ES-I3 (cell line): ENCODE measurements around the gene KCNAB3.

ENCODE experiments used
- H3K36me3 ChIP-seq: 2 replicates; pipeline ENCODE4 v1.6.1; 2013; ENCODE audit warnings: mild to moderate bottlenecking, low read length, control low read depth, moderate library complexity; ENCODE audit not compliant: insufficient read depth
- H3K4me1 ChIP-seq: 2 replicates; pipeline ENCODE4 v1.6.1; 2013; ENCODE audit warnings: mild to moderate bottlenecking, control low read depth, low read length; ENCODE audit not compliant: insufficient read depth
- H3K9ac ChIP-seq: 2 replicates; pipeline ENCODE4 v1.6.1; 2013; ENCODE audit warnings: low read depth, mild to moderate bottlenecking, low read length, moderate library complexity
- H3K9me3 ChIP-seq: 2 replicates; pipeline ENCODE4 v1.6.1; 2013; ENCODE audit warnings: mild to moderate bottlenecking, low read length, moderate library complexity; ENCODE audit not compliant: control insufficient read depth, insufficient read depth

Gene KCNAB3

GRCh38 chr17:7927596-7927995, 2.1 kb downstream of the KCNAB3 start:
- no peaks in the 10 kb centered on the region for H3K9me3 ChIP-seq
- H3K9ac ChIP-seq, result no peak overlapping the region
- H3K36me3 ChIP-seq, result no peaks in the 10 kb centered on the region
- no peaks in the 10 kb centered on the region for H3K4me1 ChIP-seq

- H3K9ac ChIP-seq, result peak overlapping the region; percentile 41; the same call in 1 of the 2 replicates
- H3K4me1 ChIP-seq, result no peaks in the 10 kb centered on the region
- H3K36me3 ChIP-seq, result no peaks in the 10 kb centered on the region
- no peaks in the 10 kb centered on the region for H3K9me3 ChIP-seq
Measured at GRCh38 chr17:7922845-7923628, 6.6 kb downstream of the KCNAB3 start.

- no peaks in the 10 kb centered on the region for H3K9me3 ChIP-seq
- H3K4me1 ChIP-seq, result no peaks in the 10 kb centered on the region
- no peaks in the 10 kb centered on the region for H3K36me3 ChIP-seq
- H3K9ac ChIP-seq, result peak overlapping the region; percentile 41; the same call in 1 of the 2 replicates
Measured at GRCh38 chr17:7922269-7922844, 7.3 kb downstream of the KCNAB3 start.

GRCh38 chr17:7916808-7917207, 12.8 kb downstream of the KCNAB3 start:
- Histone ChIP-seq H3K36me3 (no peaks in the 10 kb centered on the region), H3K9ac (no peak overlapping the region), H3K4me1 (0 out of 2 replicates have a peak, but pooled peaks cover 3% of the 10 kb centered on the region), H3K9me3 (no peaks in the 10 kb centered on the region)

GRCh38 chr17:7916385-7916682, 13.3 kb downstream of the KCNAB3 start:
- H3K9ac ChIP-seq, result peak overlapping the region; percentile 45; the same call in 1 of the 2 replicates
- H3K4me1 ChIP-seq, result 0 out of 2 replicates have a peak, but pooled peaks cover 3% of the 10 kb centered on the region
- no peaks in the 10 kb centered on the region for H3K36me3 ChIP-seq
- H3K9me3 ChIP-seq, result no peaks in the 10 kb centered on the region

- Histone ChIP-seq H3K9me3 (no peaks in the 10 kb centered on the region), H3K9ac (peak within 1 kb of the TSS; percentile 45; the same call in 1 of the 2 replicates), H3K36me3 (no peaks in the 10 kb centered on the region; the same call in 1 of the 2 replicates), H3K4me1 (0 out of 2 replicates have a peak, but pooled peaks cover 3% of the 10 kb centered on the region)
Measured at GRCh38 chr17:7915611-7916384, 13.9 kb downstream of the KCNAB3 start, which contains the start of gene RNF227. Gene RNF227, minus strand, starts transcription at chr17:7916289. Its CDS starts 94 bp downstream, at chr17:7916195.

GRCh38 chr17:7915179-7915610, 14.5 kb downstream of the KCNAB3 start:
- Histone ChIP-seq H3K9ac (peak overlapping the region; percentile 45; the same call in 1 of the 2 replicates), H3K36me3 (no peaks in the 10 kb centered on the region; the same call in 1 of the 2 replicates), H3K9me3 (no peaks in the 10 kb centered on the region), H3K4me1 (0 out of 2 replicates have a peak, but pooled peaks cover 3% of the 10 kb centered on the region)

- Histone ChIP-seq H3K36me3 (no peaks in the 10 kb centered on the region; the same call in 1 of the 2 replicates), H3K9ac (no peak overlapping the region), H3K9me3 (no peaks in the 10 kb centered on the region), H3K4me1 (0 out of 2 replicates have a peak, but pooled peaks cover 3% of the 10 kb centered on the region)
Measured at GRCh38 chr17:7912927-7913524, 16.6 kb downstream of the KCNAB3 start.

- no peak overlapping the region for H3K9ac ChIP-seq
- no peaks in the 10 kb centered on the region for H3K9me3 ChIP-seq
- no peaks in the 10 kb centered on the region; the same call in 1 of the 2 replicates for H3K36me3 ChIP-seq
- H3K4me1 ChIP-seq, result 0 out of 2 replicates have a peak, but pooled peaks cover 3% of the 10 kb centered on the region
Measured at GRCh38 chr17:7911116-7911515, 18.5 kb downstream of the KCNAB3 start.

GRCh38 chr17:7910711-7911110, 18.9 kb downstream of the KCNAB3 start:
- 0 out of 2 replicates have a peak, but pooled peaks cover 3% of the 10 kb centered on the region for H3K4me1 ChIP-seq
- H3K9me3 ChIP-seq, result no peaks in the 10 kb centered on the region
- no peaks in the 10 kb centered on the region; the same call in 1 of the 2 replicates for H3K36me3 ChIP-seq
- H3K9ac ChIP-seq, result no peak overlapping the region

GRCh38 chr17:7910281-7910680, 19.4 kb downstream of the KCNAB3 start:
- H3K36me3 ChIP-seq, result no peaks in the 10 kb centered on the region; the same call in 1 of the 2 replicates

GRCh38 chr17:7909089-7909488, 20.6 kb downstream of the KCNAB3 start:
- no peak overlapping the region for H3K9ac ChIP-seq
- H3K4me1 ChIP-seq, result no peaks in the 10 kb centered on the region
- H3K36me3 ChIP-seq, result no peaks in the 10 kb centered on the region; the same call in 1 of the 2 replicates
- no peaks in the 10 kb centered on the region for H3K9me3 ChIP-seq

More at GRCh38 chr17:7910281-7910680, 19.4 kb downstream of the KCNAB3 start:
- no peaks in the 10 kb centered on the region for H3K9me3 ChIP-seq
- H3K4me1 ChIP-seq, result 0 out of 2 replicates have a peak, but pooled peaks cover 3% of the 10 kb centered on the region
- no peak overlapping the region for H3K9ac ChIP-seq

GRCh38 chr17:7903154-7904103, 26.2 kb downstream of the KCNAB3 start:
- H3K36me3 ChIP-seq, result no peaks in the 10 kb centered on the region

More at GRCh38 chr17:7903154-7904103, 26.2 kb downstream of the KCNAB3 start:
- Histone ChIP-seq H3K9ac (no peak overlapping the region), H3K9me3 (no peaks in the 10 kb centered on the region), H3K4me1 (no peaks in the 10 kb centered on the region)
